SK-N-SH (cell line): ENCODE measurements around the gene REXO5. TPM values are rescaled to one million over a fixed set of nuclear protein-coding genes. Genes with fewer than 3 reads are reported as not detected.

ENCODE experiments used
- CTCF ChIA-PET: fragments of 300-600, 350-600 bp; formaldehyde crosslinking; extraction: SDS; loops from one replicate; lab custom pipeline; 2021; lab: Yijun Ruan, JAX
- POLR2A ChIA-PET: fragments of 350-600 bp; sonication (Branson Sonifier 250); formaldehyde crosslinking; extraction: SDS; loops from one replicate; lab custom pipeline; 2020; ENCODE audit warnings: antibody characterized with exemption, inconsistent platforms; lab: Yijun Ruan, JAX
- DNase-seq: peaks from one replicate; pipeline ENCODE4 v3.0.0; 2012
- H2AFZ ChIP-seq: fragments of 200-600 bp; sonication (generic); 2 replicates; pipeline ENCODE4 v1.8.1; 2016; ENCODE audit warnings: antibody characterized with exemption, mild to moderate bottlenecking, low read depth
- H3F3A ChIP-seq: fragments of 200-600 bp; sonication (generic); replicated peaks from 2 replicates; pipeline ENCODE3; 2016; ENCODE audit warnings: antibody characterized with exemption, mild to moderate bottlenecking; ENCODE audit not compliant: insufficient read depth
- H3K27ac ChIP-seq, 2 experiments: fragments of 200-500 bp in 1 of 2; fragments of 200-600 bp in 1 of 2; sonication (Bioruptor generic) in 1 of 2; sonication (generic), shearing (Covaris generic) in 1 of 2; 2 replicates each; pipeline versions ENCODE4 v1.5.1 to v1.6.1; 2014 to 2016; ENCODE audit warnings: low read depth in 2 of 2, inconsistent platforms in 1 of 2, low read length in 1 of 2, mild to moderate bottlenecking in 1 of 2, mixed read lengths in 1 of 2
- H3K27me3 ChIP-seq: fragments of 200-600 bp; sonication (generic), shearing (Covaris generic); 2 replicates; pipeline ENCODE4 v1.6.1; 2016; ENCODE audit warnings: mixed run types; ENCODE audit not compliant: insufficient read depth
- H3K36me3 ChIP-seq, 2 experiments: fragments of 200-500 bp in 1 of 2; fragments of 200-600 bp in 1 of 2; sonication (Bioruptor generic) in 1 of 2; sonication (generic) in 1 of 2; replicated peaks in 1 of 2; 2 replicates each; pipeline versions ENCODE3 to v1.5.1; 2014 to 2016; ENCODE audit warnings: low read length in 1 of 2, mild to moderate bottlenecking in 1 of 2; ENCODE audit not compliant: insufficient read depth in 2 of 2, control insufficient read depth in 1 of 2
- H3K4me1 ChIP-seq, 2 experiments: fragments of 200-500 bp in 1 of 2; fragments of 200-600 bp in 1 of 2; sonication (Bioruptor generic) in 1 of 2; sonication (generic), shearing (Covaris generic) in 1 of 2; 2 replicates each; pipeline versions ENCODE4 v1.5.1 to v1.6.1; 2014 to 2016; ENCODE audit warnings: low read depth in 1 of 2, low read length in 1 of 2, mixed run types in 1 of 2; ENCODE audit not compliant: insufficient read depth in 2 of 2, control insufficient read depth in 1 of 2
- H3K4me2 ChIP-seq: fragments of 200-600 bp; sonication (generic), shearing (Covaris generic); 2 replicates; pipeline ENCODE4 v1.6.1; 2017; ENCODE audit warnings: mixed run types
- H3K4me3 ChIP-seq, 2 experiments: fragments of 200-500 bp in 1 of 2; fragments of 200-600 bp in 1 of 2; sonication (Bioruptor generic) in 1 of 2; sonication (generic), shearing (Covaris generic) in 1 of 2; 2 replicates each; pipeline versions ENCODE4 v1.5.1 to v1.8.1; 2014 to 2016; ENCODE audit warnings: low read depth in 2 of 2, inconsistent platforms in 1 of 2, low read length in 1 of 2, mild to moderate bottlenecking in 1 of 2, mixed read lengths in 1 of 2, moderate library complexity in 1 of 2
- H3K79me2 ChIP-seq: fragments of 200-600 bp; sonication (generic); 2 replicates; pipeline ENCODE4 v1.8.1; 2017; ENCODE audit warnings: mild to moderate bottlenecking; ENCODE audit not compliant: insufficient read depth
- H3K9ac ChIP-seq: fragments of 200-600 bp; sonication (generic); 2 replicates; pipeline ENCODE4 v1.6.1; 2017; ENCODE audit warnings: mixed run types
- H3K9me2 ChIP-seq: fragments of 200-600 bp; sonication (generic); 2 replicates; pipeline ENCODE4 v1.6.1; 2017; ENCODE audit warnings: mixed run types
- H3K9me3 ChIP-seq: fragments of 200-600 bp; sonication (generic); 2 replicates; pipeline ENCODE4 v1.6.1; 2017; ENCODE audit warnings: mixed run types, mild to moderate bottlenecking, moderate library complexity
- H4K20me1 ChIP-seq: fragments of 200-600 bp; sonication (generic); 2 replicates; pipeline ENCODE4 v1.6.1; 2017; ENCODE audit warnings: mild to moderate bottlenecking, mixed run types; ENCODE audit not compliant: insufficient read depth
- CHD2 ChIP-seq: fragments of 150-350 bp; IDR thresholded peaks from 2 replicates; pipeline ENCODE4 v1.6.1; 2018; ENCODE audit warnings: low read length; ENCODE audit not compliant: partially characterized antibody
- FOXJ3 ChIP-seq: sonication (generic); formaldehyde crosslinking; IDR thresholded peaks from 2 replicates; pipeline ENCODE4 v1.5.1; 2020; ENCODE audit warnings: mild to moderate bottlenecking, missing genetic modification reagents
- GABPA ChIP-seq: IDR thresholded peaks from 2 replicates; pipeline ENCODE4 v1.4.0; 2012; ENCODE audit warnings: low read depth, mild to moderate bottlenecking
- GATA2 ChIP-seq: sonication (generic); formaldehyde crosslinking; IDR thresholded peaks from 2 replicates; pipeline ENCODE4 v1.5.0; 2020; ENCODE audit warnings: mild to moderate bottlenecking, missing genetic modification reagents
- JUND ChIP-seq: IDR thresholded peaks from 2 replicates; pipeline ENCODE4 v1.4.0; 2012
- MXI1 ChIP-seq: IDR thresholded peaks from 2 replicates; pipeline ENCODE4 v1.6.1; 2012; ENCODE audit warnings: mild to moderate bottlenecking, low read depth, low read length, improper control_type of control experiment
- POLR2AphosphoS5 ChIP-seq: IDR thresholded peaks from 2 replicates; pipeline ENCODE4 v1.6.1; 2012; ENCODE audit warnings: low read depth, low read length
- RAD21 ChIP-seq: IDR thresholded peaks from 2 replicates; pipeline ENCODE4 v1.6.1; 2012; ENCODE audit warnings: mild to moderate bottlenecking, low read length
- RCOR1 ChIP-seq: fragments of 150-350 bp; IDR thresholded peaks from 2 replicates; pipeline ENCODE4 v1.6.1; 2017; ENCODE audit warnings: antibody characterized with exemption, low read length
- RFX5 ChIP-seq: IDR thresholded peaks from 2 replicates; pipeline ENCODE4 v1.6.1; 2012; ENCODE audit warnings: mild to moderate bottlenecking, improper control_type of control experiment, low read length
- TEAD4 ChIP-seq: IDR thresholded peaks from 2 replicates; pipeline ENCODE4 v1.4.0; 2012; ENCODE audit warnings: mild to moderate bottlenecking, borderline replicate concordance; ENCODE audit not compliant: insufficient read depth
- WGBS: methylation state at CpG from one replicate; pipeline ENCODE4 v1.1.6; 2017; ENCODE audit warnings: low lambda C conversion rate; 5-methylcytosine and 5-hydroxymethylcytosine counted together
- polyA plus RNA-seq, 3 experiments: library from polyadenylated mRNA; depleted of rRNA; stranded (reverse); fragments of >200 nt; gene quantifications; 2 replicates each; pipeline ENCODE4 v1.2.3, GENCODE V29; 2012
- TF ChIP-seq, protein P1 (sequence below): IDR thresholded peaks from 2 replicates; pipeline ENCODE4; 2012
- TF ChIP-seq, protein P2 (sequence below): fragments of 150-350 bp; IDR thresholded peaks from 2 replicates; pipeline ENCODE4 v1.6.1; 2017; ENCODE audit warnings: antibody characterized with exemption, low read length, low read depth, borderline replicate concordance

The REXO5 gene
- polyA plus RNA-seq, 1 of the 3 experiments (the other 2 are of a cell fraction), result 3.8 TPM

GRCh38 chr16:20884240-20884556, 77.9 kb downstream of the REXO5 start:
- H3K9me3 ChIP-seq, result no peaks in the 10 kb centered on the region
- no peak for DNase-seq
- ChIA-PET POLR2A (no interaction called here), CTCF (interaction anchor here (0.6 kb wide), 1 partner anchor 32 kb away, joined by 3 read pairs; no protein-coding TSS in a partner anchor)
- peaks cover 90% of the 10 kb centered on the region for H3K79me2 ChIP-seq
- H3K27ac ChIP-seq, result no peak overlapping the region
- H3K4me2 ChIP-seq, result no peak overlapping the region
- no peak overlapping the region for H2AFZ ChIP-seq
- peaks cover 7% of the 10 kb centered on the region; the same call in 1 of the 2 replicates for H4K20me1 ChIP-seq
- WGBS, result 91% methylated on average over 1 of the region's 1 CpG
- H3K4me3 ChIP-seq, result no peak overlapping the region
- no peaks in the 10 kb centered on the region for H3K27me3 ChIP-seq
- peaks cover 3 to 11% of the 10 kb centered on the region in 2 experiments; a peak in 3 of 4 replicates for H3K4me1 ChIP-seq
- H3K36me3 ChIP-seq, result no peaks in the 10 kb centered on the region
- H3F3A ChIP-seq, result peaks cover 18% of the 10 kb centered on the region
- TF ChIP-seq, protein P1, sequence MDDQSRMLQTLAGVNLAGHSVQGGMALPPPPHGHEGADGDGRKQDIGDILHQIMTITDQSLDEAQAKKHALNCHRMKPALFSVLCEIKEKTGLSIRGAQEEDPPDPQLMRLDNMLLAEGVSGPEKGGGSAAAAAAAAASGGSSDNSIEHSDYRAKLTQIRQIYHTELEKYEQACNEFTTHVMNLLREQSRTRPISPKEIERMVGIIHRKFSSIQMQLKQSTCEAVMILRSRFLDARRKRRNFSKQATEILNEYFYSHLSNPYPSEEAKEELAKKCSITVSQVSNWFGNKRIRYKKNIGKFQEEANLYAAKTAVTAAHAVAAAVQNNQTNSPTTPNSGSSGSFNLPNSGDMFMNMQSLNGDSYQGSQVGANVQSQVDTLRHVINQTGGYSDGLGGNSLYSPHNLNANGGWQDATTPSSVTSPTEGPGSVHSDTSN, result no peak
- no peak overlapping the region for H3K9ac ChIP-seq
- no peaks in the 10 kb centered on the region for H3K9me2 ChIP-seq

DNA sequence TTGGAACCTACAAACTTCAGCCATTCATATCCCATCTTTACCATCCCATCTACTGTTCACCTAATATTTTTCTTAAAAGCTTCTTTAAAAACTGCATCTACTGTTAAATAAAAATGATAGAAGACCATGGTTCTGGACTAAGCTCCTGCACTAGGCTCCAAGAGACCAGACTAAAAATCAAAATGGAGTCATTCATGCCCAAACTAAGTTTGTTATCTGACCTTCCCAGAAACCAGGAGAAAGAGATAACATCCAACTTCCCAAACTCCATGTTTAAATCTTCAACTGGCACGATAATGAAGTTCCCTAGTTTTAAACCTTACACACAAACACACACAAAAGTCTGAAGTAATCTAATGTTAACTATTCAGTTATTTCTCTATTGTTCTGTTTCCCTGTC, 80.0 kb downstream of the REXO5 start:
- H4K20me1 ChIP-seq, result no peaks in the 10 kb centered on the region

More for the DNA sequence above, 80.0 kb downstream of the REXO5 start:
- no peaks in the 10 kb centered on the region for H3K27me3 ChIP-seq
- H2AFZ ChIP-seq, result no peak overlapping the region
- DNase-seq, result no peak
- peaks cover 0 to 3% of the 10 kb centered on the region in 2 experiments; a peak in 1 of 4 replicates for H3K4me1 ChIP-seq
- H3K9ac ChIP-seq, result no peak overlapping the region
- H3K27ac ChIP-seq, result no peak overlapping the region
- H3F3A ChIP-seq, result peaks cover 6% of the 10 kb centered on the region
- 20% methylated on average over 1 of the region's 1 CpG for WGBS
- no peak overlapping the region for H3K4me3 ChIP-seq
- no peaks in the 10 kb centered on the region for H3K36me3 ChIP-seq
- H3K9me3 ChIP-seq, result no peaks in the 10 kb centered on the region
- no peak overlapping the region for H3K4me2 ChIP-seq
- ChIA-PET CTCF (interaction anchor here (1.1 to 1.7 kb wide), 2 partner anchors 20 to 36 kb away, joined by 3 to 4 read pairs; no protein-coding TSS in a partner anchor), POLR2A (no interaction called here)
- TF ChIP-seq, protein P1, result no peak
- no peak for TF ChIP-seq TEAD4
- TF ChIP-seq FOXJ3, result no peak
- TF ChIP-seq, protein P2, sequence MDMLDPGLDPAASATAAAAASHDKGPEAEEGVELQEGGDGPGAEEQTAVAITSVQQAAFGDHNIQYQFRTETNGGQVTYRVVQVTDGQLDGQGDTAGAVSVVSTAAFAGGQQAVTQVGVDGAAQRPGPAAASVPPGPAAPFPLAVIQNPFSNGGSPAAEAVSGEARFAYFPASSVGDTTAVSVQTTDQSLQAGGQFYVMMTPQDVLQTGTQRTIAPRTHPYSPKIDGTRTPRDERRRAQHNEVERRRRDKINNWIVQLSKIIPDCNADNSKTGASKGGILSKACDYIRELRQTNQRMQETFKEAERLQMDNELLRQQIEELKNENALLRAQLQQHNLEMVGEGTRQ, result no peak
- no peak for TF ChIP-seq GABPA
- no peak for TF ChIP-seq CHD2
- TF ChIP-seq MXI1, result no peak
- TF ChIP-seq JUND, result no peak
- TF ChIP-seq RCOR1, result no peak
- TF ChIP-seq RAD21, result no peak
- no peak for TF ChIP-seq GATA2 (CRISPR knock-in tag)
- TF ChIP-seq POLR2AphosphoS5, result no peak
- TF ChIP-seq RFX5, result no peak
- TF ChIP-seq, all 33 proteins: peak for 0
- no peaks in the 10 kb centered on the region for H3K9me2 ChIP-seq
- H3K79me2 ChIP-seq, result peaks cover 95% of the 10 kb centered on the region
